Fibroblast of mammary gland (primary cell): ENCODE data around the gene RRP15.

Experiments used
- DNase-seq: peaks from one replicate; pipeline ENCODE4 v3.0.0-alpha.2; 2010; ENCODE audit warnings: low read depth
- H3K4me3 ChIP-seq: 2 replicates; pipeline ENCODE4 v1.5.1; 2011; ENCODE audit warnings: low read depth, mild to moderate bottlenecking, low read length, moderate library complexity; ENCODE audit not compliant: control insufficient read depth
- TF ChIP-seq, protein P1 (sequence below): conservative IDR thresholded peaks from 2 replicates; pipeline ENCODE4 v1.5.1; 2011; ENCODE audit warnings: low read depth, low read length, inconsistent platforms; ENCODE audit not compliant: control insufficient read depth, insufficient read depth

Gene RRP15

DNA sequence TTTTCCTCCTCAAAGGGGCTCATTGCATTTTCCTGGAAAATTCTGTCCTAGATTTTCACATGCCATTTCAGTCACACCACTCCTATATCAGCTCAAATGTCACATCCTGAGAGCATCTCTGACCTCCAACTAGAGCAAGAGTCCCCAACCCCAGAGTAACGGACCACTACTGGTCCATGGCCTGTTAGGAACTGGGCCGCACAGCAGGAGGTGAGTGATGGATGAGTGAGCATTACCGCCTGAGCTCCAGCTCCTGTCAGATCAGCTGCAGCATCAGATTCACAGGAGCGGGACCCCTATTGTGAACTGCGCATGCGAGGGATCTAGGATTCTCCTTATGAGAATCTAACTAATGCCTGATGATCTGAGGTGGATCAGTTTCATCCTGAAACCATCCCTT, 12.7 kb upstream of the RRP15 start:
- TF ChIP-seq, protein P1, sequence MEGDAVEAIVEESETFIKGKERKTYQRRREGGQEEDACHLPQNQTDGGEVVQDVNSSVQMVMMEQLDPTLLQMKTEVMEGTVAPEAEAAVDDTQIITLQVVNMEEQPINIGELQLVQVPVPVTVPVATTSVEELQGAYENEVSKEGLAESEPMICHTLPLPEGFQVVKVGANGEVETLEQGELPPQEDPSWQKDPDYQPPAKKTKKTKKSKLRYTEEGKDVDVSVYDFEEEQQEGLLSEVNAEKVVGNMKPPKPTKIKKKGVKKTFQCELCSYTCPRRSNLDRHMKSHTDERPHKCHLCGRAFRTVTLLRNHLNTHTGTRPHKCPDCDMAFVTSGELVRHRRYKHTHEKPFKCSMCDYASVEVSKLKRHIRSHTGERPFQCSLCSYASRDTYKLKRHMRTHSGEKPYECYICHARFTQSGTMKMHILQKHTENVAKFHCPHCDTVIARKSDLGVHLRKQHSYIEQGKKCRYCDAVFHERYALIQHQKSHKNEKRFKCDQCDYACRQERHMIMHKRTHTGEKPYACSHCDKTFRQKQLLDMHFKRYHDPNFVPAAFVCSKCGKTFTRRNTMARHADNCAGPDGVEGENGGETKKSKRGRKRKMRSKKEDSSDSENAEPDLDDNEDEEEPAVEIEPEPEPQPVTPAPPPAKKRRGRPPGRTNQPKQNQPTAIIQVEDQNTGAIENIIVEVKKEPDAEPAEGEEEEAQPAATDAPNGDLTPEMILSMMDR = no peak
- DNase-seq = no peak
- H3K4me3 ChIP-seq = no peak overlapping the region

DNA sequence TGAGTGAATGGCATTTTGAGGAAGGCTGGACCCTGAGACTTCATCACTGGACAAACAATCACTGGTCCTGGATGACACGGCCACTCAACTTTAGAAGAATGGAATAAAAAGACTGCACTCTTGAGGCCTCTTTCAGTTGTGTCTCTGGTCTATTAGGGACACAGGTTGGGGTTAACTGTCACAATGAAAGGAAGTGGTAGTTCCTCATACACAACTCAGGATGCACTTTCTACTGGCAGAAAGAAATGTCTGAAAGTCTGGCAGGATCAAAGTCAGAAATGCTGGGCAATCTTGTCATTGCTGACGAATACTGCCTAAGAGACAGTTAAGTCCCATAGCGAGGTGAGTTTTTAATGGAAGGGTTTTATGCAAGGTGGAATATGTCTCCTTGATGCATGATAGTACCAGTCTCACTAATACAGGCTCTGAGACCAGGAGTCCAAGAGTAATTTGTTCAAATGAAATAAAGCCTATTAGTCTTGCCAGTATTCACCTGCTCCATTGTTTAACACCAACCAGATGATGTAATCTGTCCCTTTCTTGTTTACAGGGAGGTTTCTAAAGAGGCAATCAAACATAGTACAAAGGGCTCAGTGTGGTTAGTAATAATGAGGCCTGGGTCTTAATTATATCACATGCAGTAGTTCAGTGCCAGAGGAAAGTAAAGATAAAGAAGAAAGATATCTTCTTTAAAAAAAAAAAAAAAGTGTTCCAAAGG, 11.2 kb upstream of the RRP15 start:
- H3K4me3 ChIP-seq = no peak overlapping the region
- DNase-seq = no peak
- TF ChIP-seq, protein P1 = no peak

DNA sequence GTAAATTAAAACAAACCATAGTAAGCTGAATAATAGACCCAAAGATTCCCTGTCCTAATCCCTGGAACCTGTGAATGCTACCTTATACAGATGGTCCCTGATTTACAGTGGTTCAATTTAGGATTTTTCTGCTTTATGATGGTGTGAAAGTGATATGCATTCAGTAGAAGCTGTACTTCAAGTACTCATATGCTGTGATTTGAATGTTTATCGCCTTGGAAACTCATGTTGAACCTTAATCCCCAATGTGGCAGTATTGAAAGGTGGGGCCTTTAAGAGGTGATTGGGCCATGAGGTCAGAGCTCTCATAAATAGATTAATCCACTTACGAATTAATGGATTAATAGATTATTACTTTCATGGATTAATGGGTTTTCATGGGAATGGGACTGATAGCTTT, 10.6 kb upstream of the RRP15 start:
- TF ChIP-seq, protein P1 = no peak
- no peak for DNase-seq
- H3K4me3 ChIP-seq = no peak overlapping the region

DNA sequence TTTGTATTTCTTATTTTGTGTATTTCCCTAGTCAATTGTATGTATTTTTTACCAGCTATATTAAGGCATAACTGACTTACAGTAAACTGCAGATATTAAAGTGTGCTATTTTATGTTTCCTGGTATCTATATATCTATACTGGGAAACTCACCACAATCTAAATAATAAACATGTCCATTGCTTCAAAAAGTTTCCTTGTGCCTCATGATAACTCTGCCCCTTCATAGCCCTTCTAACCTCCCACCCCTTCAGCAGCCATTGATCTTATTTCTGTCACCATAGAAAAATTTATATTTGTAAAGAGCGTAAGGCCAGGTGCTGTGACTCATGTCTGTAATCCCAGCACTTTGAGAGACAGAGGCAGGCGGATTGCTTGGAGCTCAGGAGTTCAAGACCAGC, 9.3 kb upstream of the RRP15 start:
- DNase-seq = no peak
- H3K4me3 ChIP-seq = no peak overlapping the region
- TF ChIP-seq, protein P1 = no peak

DNA sequence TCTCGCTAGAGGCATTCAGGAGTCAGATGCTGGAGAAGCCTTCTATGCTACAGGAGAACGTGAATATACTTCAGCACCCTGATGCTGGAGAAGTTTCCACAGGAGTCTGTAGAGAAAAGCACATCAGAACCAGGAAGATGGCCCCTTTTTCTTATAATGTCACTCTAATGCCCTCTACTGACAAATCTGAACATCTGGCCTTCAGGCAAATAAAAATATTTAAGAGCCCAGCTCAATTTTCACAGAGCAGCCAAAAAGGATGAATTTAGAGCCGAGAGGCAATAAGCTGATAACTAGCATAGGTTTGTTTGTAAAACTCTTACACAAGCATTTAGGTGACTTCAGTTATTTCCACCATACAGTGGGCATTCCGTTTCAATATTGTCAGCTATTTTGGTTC, 3.8 kb upstream of the RRP15 start:
- no peak overlapping the region for H3K4me3 ChIP-seq
- TF ChIP-seq, protein P1 = no peak
- DNase-seq = peak; percentile 8

DNA sequence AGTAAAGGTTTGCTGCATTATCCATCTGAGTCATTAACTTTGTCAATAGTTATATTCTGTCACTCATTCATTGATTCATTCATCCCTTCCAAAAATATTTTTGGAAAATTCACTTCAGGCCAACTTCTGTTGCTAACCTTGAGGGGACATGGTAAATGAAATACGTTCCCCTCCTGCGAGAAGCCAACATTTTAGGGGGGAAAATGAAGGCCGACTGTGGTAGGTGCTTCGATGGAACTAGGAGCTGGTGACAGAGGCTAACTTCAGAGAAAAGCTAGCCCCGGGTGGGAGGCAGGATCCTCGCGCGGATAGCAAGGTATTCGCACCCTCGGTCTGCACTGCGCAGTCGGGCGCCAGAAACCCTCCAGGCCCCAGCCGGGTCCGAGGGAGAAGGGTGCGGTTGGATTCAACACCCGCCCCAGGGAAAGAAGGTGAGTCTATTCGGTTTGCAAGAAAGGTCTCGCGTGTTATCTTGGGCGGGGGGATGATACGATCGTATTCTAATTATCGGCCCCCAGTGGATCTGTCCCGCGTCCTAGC, 646 bp upstream of the RRP15 start:
- DNase-seq = no peak
- H3K4me3 ChIP-seq = peak overlapping the region; percentile 99
- TF ChIP-seq, protein P1 = no peak
